ENCODE results near the gene TMEM131. TPM values are rescaled to one million over a fixed set of nuclear protein-coding genes. Genes with fewer than 3 reads are reported as not detected.

The TMEM131 gene
- total RNA-seq, 2 donors from 2014 or later = 39.0 to 43.0 TPM

DNA sequence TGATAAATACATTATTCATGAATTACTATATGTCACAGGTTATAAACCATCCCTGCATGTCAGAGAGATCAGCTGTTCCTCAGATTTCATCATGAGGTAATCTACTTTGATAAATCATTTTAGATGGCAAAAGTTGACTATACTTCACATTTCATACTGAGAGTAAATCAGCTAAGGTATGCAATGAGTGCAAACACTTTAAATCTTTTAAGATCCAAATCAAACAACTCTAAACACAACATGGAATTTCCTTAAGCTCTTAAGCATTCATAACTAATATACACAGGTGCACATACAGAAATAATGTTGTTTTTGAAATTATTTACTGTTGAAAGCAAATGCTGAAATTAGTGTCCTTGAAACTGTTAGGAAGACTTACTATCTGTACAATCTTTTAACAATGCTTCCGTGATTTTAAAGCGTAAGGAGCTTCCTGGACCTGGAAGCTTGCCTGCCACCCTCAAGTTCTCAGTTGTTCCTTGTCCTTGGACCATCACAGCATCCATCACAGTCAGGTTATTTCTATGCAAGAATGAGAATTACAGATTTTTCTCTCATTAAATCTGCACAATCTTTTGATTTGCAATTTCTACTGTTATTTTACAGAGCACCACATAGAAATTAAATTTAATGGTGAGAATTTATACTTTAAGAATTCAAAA is 199.2 kb downstream of the TMEM131 start:
- H3K4me3 Mint-ChIP-seq = no peak overlapping the region
- peaks cover 80% of the 10 kb centered on the region for H3K36me3 ChIP-seq (ENCODE audit: control insufficient read depth, insufficient read depth, low read length)
- no peak overlapping the region for H3K27ac Mint-ChIP-seq
- WGBS, 2 experiments (ENCODE audit: insufficient coverage in 1 of 2, insufficient read length in 1 of 2) = 92 to 99% methylated on average over 2 of the region's 2 CpGs
- TF ChIP-seq, protein P1, sequence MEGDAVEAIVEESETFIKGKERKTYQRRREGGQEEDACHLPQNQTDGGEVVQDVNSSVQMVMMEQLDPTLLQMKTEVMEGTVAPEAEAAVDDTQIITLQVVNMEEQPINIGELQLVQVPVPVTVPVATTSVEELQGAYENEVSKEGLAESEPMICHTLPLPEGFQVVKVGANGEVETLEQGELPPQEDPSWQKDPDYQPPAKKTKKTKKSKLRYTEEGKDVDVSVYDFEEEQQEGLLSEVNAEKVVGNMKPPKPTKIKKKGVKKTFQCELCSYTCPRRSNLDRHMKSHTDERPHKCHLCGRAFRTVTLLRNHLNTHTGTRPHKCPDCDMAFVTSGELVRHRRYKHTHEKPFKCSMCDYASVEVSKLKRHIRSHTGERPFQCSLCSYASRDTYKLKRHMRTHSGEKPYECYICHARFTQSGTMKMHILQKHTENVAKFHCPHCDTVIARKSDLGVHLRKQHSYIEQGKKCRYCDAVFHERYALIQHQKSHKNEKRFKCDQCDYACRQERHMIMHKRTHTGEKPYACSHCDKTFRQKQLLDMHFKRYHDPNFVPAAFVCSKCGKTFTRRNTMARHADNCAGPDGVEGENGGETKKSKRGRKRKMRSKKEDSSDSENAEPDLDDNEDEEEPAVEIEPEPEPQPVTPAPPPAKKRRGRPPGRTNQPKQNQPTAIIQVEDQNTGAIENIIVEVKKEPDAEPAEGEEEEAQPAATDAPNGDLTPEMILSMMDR (conservative IDR thresholded peaks at IDR 0.05) = no peak
- H3K27me3 Mint-ChIP-seq (ENCODE audit: insufficient read depth) = no peaks in the 10 kb centered on the region
- H3K27me3 ChIP-seq (ENCODE audit: control insufficient read depth, insufficient read depth, low read length, poor library complexity, severe bottlenecking) = no peaks in the 10 kb centered on the region
- H3K27ac ChIP-seq (ENCODE audit: low read depth, low read length) = no peak overlapping the region
- DNase-seq = no peak
- no peaks in the 10 kb centered on the region for H3K4me1 ChIP-seq (ENCODE audit: control insufficient read depth, insufficient read depth, low read length)
- H3K4me1 Mint-ChIP-seq = no peaks in the 10 kb centered on the region
- peaks cover 45% of the 10 kb centered on the region for H3K36me3 Mint-ChIP-seq (ENCODE audit: low read depth)
- no peaks in the 10 kb centered on the region for H3K9me3 Mint-ChIP-seq
- no peaks in the 10 kb centered on the region for H3K9me3 ChIP-seq (ENCODE audit: control insufficient read depth, low read length)
- no peak overlapping the region for H3K9ac ChIP-seq (ENCODE audit: extremely low read depth, low read length, poor library complexity, severe bottlenecking)
- H3K4me3 ChIP-seq (ENCODE audit: low read length) = no peak overlapping the region

DNA sequence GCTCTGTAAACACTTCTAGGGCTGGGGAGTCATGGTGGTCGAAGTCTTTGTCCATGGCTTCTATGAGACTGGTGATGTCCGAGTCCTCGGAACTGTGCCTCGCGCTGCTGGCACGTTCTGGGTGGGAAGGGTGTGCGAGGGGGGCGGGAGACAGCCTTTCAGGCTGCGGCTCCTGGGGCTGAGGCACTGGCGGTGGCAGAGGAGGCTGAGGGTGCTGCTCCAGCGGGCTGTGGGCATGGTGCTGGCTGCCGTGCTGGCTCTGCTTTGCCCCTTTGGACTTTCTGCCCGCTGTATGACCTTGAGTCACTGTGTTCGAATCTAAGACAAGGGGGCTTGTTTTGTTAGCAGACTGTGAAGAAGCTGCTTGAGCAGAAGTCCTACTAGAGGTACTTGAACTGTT is 203.3 kb downstream of the TMEM131 start:
- H3K27me3 Mint-ChIP-seq (ENCODE audit: insufficient read depth) = no peaks in the 10 kb centered on the region
- H3K36me3 Mint-ChIP-seq (ENCODE audit: low read depth) = peaks cover 52% of the 10 kb centered on the region
- Histone ChIP-seq H3K4me1 (ENCODE audit: control insufficient read depth, insufficient read depth, low read length) (no peaks in the 10 kb centered on the region), H3K36me3 (ENCODE audit: control insufficient read depth, insufficient read depth, low read length) (peaks cover 70% of the 10 kb centered on the region), H3K27ac (ENCODE audit: low read depth, low read length) (no peak overlapping the region), H3K27me3 (ENCODE audit: control insufficient read depth, insufficient read depth, low read length, poor library complexity, severe bottlenecking) (no peaks in the 10 kb centered on the region), H3K9ac (ENCODE audit: extremely low read depth, low read length, poor library complexity, severe bottlenecking) (no peak overlapping the region), H3K9me3 (ENCODE audit: control insufficient read depth, low read length) (no peaks in the 10 kb centered on the region), H3K4me3 (ENCODE audit: low read length) (no peak overlapping the region)
- no peak overlapping the region for H3K4me3 Mint-ChIP-seq
- 93 to 98% methylated on average over 6 to 14 of the region's 14 CpGs for WGBS, 2 experiments (ENCODE audit: insufficient coverage in 1 of 2, insufficient read length in 1 of 2)
- no peaks in the 10 kb centered on the region for H3K9me3 Mint-ChIP-seq
- no peak overlapping the region for H3K27ac Mint-ChIP-seq
- H3K4me1 Mint-ChIP-seq = no peaks in the 10 kb centered on the region
- DNase-seq = no peak
- TF ChIP-seq, protein P1 (conservative IDR thresholded peaks at IDR 0.05) = no peak

DNA sequence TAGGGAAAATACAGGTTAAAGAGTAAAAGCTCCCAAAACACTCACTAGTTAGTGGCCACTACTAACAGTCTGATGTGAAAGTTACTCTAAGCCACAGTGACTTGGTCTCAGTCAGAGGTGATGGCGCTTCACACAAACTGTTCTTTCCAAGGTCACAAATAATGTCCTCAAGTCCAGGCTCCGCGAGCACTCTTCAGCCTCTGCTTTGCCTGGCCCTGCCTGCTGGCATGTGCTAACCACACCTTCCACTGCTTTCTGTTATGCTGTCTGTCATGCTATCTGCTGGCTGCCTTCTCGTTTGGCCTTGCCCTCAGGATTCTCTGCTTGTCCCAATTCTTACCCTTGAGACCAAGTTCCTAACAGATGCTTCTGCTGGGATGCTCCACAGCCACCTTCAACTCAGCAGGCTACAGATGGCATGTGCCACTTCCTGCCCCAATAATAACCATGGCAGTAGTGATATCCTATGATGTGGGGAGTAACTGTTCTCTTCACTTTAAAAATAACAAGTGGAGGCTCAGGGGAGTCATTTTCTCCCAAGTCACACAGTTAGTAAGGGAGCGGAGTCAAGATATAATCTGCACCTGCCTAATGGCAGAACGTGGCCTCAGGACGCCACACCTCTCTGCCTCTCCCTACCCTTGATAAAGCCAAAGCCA is 206.6 kb downstream of the TMEM131 start:
- no peak for DNase-seq
- no peaks in the 10 kb centered on the region for H3K9me3 Mint-ChIP-seq
- H3K27ac Mint-ChIP-seq = no peak overlapping the region
- peaks cover 54% of the 10 kb centered on the region for H3K36me3 ChIP-seq (ENCODE audit: control insufficient read depth, insufficient read depth, low read length)
- TF ChIP-seq, protein P1 (conservative IDR thresholded peaks at IDR 0.05) = no peak
- WGBS, 2 experiments (ENCODE audit: insufficient coverage in 1 of 2, insufficient read length in 1 of 2) = 93 to 94% methylated on average over 6 to 7 of the region's 7 CpGs
- H3K27ac ChIP-seq (ENCODE audit: low read depth, low read length) = no peak overlapping the region
- peaks cover 4% of the 10 kb centered on the region for H3K4me1 ChIP-seq (ENCODE audit: control insufficient read depth, insufficient read depth, low read length)
- no peak overlapping the region for H3K4me3 Mint-ChIP-seq
- no peak overlapping the region for H3K9ac ChIP-seq (ENCODE audit: extremely low read depth, low read length, poor library complexity, severe bottlenecking)
- H3K9me3 ChIP-seq (ENCODE audit: control insufficient read depth, low read length) = no peaks in the 10 kb centered on the region
- no peaks in the 10 kb centered on the region for H3K4me1 Mint-ChIP-seq
- no peak overlapping the region for H3K4me3 ChIP-seq (ENCODE audit: low read length)
- H3K27me3 Mint-ChIP-seq (ENCODE audit: insufficient read depth) = no peaks in the 10 kb centered on the region
- H3K27me3 ChIP-seq (ENCODE audit: control insufficient read depth, insufficient read depth, low read length, poor library complexity, severe bottlenecking) = no peaks in the 10 kb centered on the region
- H3K36me3 Mint-ChIP-seq (ENCODE audit: low read depth) = peaks cover 45% of the 10 kb centered on the region

All from endodermal cell (in vitro differentiated cells).